ENCODE data around the gene TMEM232. TPM values are rescaled to one million over a fixed set of nuclear protein-coding genes. Genes with fewer than 3 reads are reported as not detected.
A peak's percentile ranks its signal among the peaks of the same experiment; 100 is the strongest.

Gene TMEM232
- total RNA-seq, 2 donors from 2014 or later, result 13.3 TPM; not detected in 1

GRCh38 chr5:110590187-110590586 is 136.3 kb downstream of the TMEM232 start:
- peak; percentile 38 for TF ChIP-seq CTCF (IDR thresholded peaks at IDR 0.05)
- Histone ChIP-seq H3K4me1 (ENCODE audit: control insufficient read depth in 1 of 2, low read depth in 2 of 2) (no peaks in the 10 kb centered on the region), H3K9me3 (no peaks in the 10 kb centered on the region), H3K27me3 (replicated peaks; ENCODE audit: insufficient read depth) (no peaks in the 10 kb centered on the region), H3K36me3 (no peaks in the 10 kb centered on the region), H3K4me3 (no peak overlapping the region), H3K27ac (no peak overlapping the region)
- DNase-seq (ENCODE audit: low spot score) (no peak), ATAC-seq (ENCODE audit: insufficient number of reproducible peaks, low FRiP score, low read depth) (no peak)

- no peak overlapping the region for H3K27ac ChIP-seq
- TF ChIP-seq CTCF (IDR thresholded peaks at IDR 0.05), result no peak
- H3K36me3 ChIP-seq, result no peaks in the 10 kb centered on the region
- no peak for ATAC-seq (ENCODE audit: insufficient number of reproducible peaks, low FRiP score, low read depth)
- DNase-seq (ENCODE audit: low spot score), result no peak
- no peaks in the 10 kb centered on the region for H3K9me3 ChIP-seq
- no peak overlapping the region for H3K4me3 ChIP-seq
- no peaks in the 10 kb centered on the region for H3K4me1 ChIP-seq (ENCODE audit: control insufficient read depth in 1 of 2, low read depth in 2 of 2)
- no peaks in the 10 kb centered on the region for H3K27me3 ChIP-seq (replicated peaks; ENCODE audit: insufficient read depth)
Measured at GRCh38 chr5:110588286-110588980, 138.0 kb downstream of the TMEM232 start.

GRCh38 chr5:110580625-110581024 is 145.8 kb downstream of the TMEM232 start:
- Histone ChIP-seq H3K36me3 (no peaks in the 10 kb centered on the region), H3K9me3 (no peaks in the 10 kb centered on the region), H3K27ac (no peak overlapping the region), H3K4me1 (ENCODE audit: control insufficient read depth in 1 of 2, low read depth in 2 of 2) (no peaks in the 10 kb centered on the region), H3K4me3 (no peak overlapping the region), H3K27me3 (replicated peaks; ENCODE audit: insufficient read depth) (no peaks in the 10 kb centered on the region)
- ATAC-seq (ENCODE audit: insufficient number of reproducible peaks, low FRiP score, low read depth) (no peak), DNase-seq (ENCODE audit: low spot score) (no peak)
- TF ChIP-seq CTCF (IDR thresholded peaks at IDR 0.05), result no peak

- H3K9me3 ChIP-seq, result no peaks in the 10 kb centered on the region
- H3K4me1 ChIP-seq (ENCODE audit: control insufficient read depth in 1 of 2, low read depth in 2 of 2), result no peaks in the 10 kb centered on the region
- no peak overlapping the region for H3K27ac ChIP-seq
- no peaks in the 10 kb centered on the region for H3K27me3 ChIP-seq (replicated peaks; ENCODE audit: insufficient read depth)
- DNase-seq (ENCODE audit: low spot score) (no peak), ATAC-seq (ENCODE audit: insufficient number of reproducible peaks, low FRiP score, low read depth) (no peak)
- no peaks in the 10 kb centered on the region for H3K36me3 ChIP-seq
- TF ChIP-seq CTCF (IDR thresholded peaks at IDR 0.05), result no peak
- H3K4me3 ChIP-seq, result no peak overlapping the region
Measured at GRCh38 chr5:110572729-110573128, 153.7 kb downstream of the TMEM232 start.

GRCh38 chr5:110562191-110562590 is 164.3 kb downstream of the TMEM232 start:
- Histone ChIP-seq H3K27ac (no peak overlapping the region), H3K4me1 (ENCODE audit: control insufficient read depth in 1 of 2, low read depth in 2 of 2) (no peaks in the 10 kb centered on the region), H3K27me3 (replicated peaks; ENCODE audit: insufficient read depth) (no peaks in the 10 kb centered on the region), H3K4me3 (no peak overlapping the region), H3K36me3 (no peaks in the 10 kb centered on the region), H3K9me3 (no peaks in the 10 kb centered on the region)
- DNase-seq (ENCODE audit: low spot score) (no peak), ATAC-seq (ENCODE audit: insufficient number of reproducible peaks, low FRiP score, low read depth) (no peak)
- TF ChIP-seq CTCF (IDR thresholded peaks at IDR 0.05), result no peak
